Stimulated activated CD8-positive, alpha-beta memory T cell treated with anti-CD3 and anti-CD28 coated beads, Interleukin-15, amount 100 ng/mL, for 4 hours (primary cell): ENCODE results near the gene PPP1R3A.
"Not testable (repeated sequence)": the region's sequence is repeated elsewhere in the genome, so short reads cannot be mapped to it uniquely, and the experiment has no call there.

Experiments used
- DNase-seq, 2 donors: peaks; one replicate each; pipeline ENCODE4 v3.0.0-alpha.2; 2020; ENCODE audit warnings: low read depth in 2 of 2

Gene PPP1R3A

GRCh38 chr7:113918946-113919345, at the start of gene PPP1R3A:
Gene PPP1R3A (minus strand): TSS chr7:113919009. CDS start chr7:113918996, 13 bp downstream.
- DNase-seq, result no peak

DNA sequence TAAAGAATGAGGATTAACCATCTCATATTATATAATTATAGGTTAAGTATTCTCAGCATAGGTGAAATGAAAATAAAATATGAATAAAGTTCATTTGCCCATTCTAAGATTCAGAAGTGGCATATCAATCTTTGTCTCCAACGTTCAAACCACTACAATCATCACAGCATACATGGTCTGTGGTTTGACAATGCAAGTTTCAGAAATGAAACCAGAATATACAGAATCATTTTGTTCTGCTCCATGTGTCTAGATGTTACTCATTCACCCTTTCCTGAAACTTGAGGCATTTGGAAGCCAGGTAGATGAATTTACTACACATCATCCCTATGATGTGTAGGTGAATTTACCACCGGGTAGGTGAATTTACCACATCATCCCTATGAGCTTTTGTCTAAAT, 44.5 kb upstream of the PPP1R3A start:
- DNase-seq, result no peak

DNA sequence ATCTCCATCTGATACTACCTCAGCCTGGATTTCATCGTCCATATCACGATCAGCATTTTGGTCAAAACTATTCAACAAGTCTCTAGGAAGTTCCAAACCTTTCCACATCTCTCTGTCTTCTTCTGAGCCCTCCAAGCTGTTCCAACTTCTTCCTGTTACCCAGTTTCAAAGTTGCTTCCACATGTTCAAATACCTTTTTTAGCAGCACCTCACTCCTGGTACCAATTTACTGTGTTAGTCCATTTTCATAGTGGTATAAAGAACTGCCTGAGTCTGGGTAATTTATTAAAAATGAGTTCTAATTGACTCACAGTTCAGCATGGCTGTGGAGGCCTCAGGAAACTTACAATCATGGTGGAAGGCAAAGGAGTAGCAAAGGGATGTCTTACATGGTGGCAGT, 41.1 kb upstream of the PPP1R3A start:
- DNase-seq, result no peak

DNA sequence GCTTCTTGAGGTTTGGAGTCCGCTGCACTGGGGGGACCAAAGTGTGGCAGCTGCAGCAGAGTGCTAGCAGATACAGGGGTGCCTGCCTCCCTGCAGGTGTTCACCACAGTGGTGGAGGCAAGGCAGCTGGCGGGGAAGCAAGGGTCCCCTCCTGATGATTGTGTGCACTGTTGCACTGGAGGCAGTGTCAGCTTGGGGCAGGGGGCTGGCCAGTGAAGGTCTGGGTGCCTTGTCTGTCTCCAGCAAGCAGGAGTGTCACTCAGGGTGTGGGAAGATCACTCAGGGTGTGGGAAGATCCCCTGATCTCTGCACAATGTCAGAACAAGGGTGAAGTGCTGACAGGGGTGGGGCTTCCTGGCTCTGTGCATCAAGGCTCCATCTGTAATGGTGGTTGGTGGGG, 36.3 kb upstream of the PPP1R3A start:
- DNase-seq, result no peak

- DNase-seq, result no peak
Observed at GRCh38 chr7:113953553-113953952, 34.7 kb upstream of the PPP1R3A start.

- no peak for DNase-seq
Observed at GRCh38 chr7:113945018-113945938, 26.5 kb upstream of the PPP1R3A start.

DNA sequence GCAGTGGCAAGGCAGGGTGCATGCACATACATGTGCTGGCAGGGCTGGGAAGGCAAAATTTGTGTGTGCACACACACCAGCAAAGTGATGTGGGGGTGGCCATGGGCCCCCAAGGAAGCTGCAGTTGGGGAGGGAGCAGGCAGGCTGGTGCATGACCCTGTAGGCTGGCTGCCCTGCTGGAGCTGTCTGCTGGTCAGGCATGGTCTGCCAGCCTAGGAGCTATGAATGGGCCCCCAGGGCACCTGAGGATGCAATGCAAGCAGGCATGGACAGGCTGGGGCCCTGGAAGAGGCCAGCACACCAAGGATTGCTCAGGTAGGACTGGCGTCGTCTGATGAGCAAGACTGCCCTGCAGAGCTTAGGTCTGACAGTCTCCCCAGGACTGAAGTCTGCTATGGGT, 18.2 kb upstream of the PPP1R3A start:
- DNase-seq, result no peak

GRCh38 chr7:113936535-113936934, 17.7 kb upstream of the PPP1R3A start:
- DNase-seq, result no peak

DNA sequence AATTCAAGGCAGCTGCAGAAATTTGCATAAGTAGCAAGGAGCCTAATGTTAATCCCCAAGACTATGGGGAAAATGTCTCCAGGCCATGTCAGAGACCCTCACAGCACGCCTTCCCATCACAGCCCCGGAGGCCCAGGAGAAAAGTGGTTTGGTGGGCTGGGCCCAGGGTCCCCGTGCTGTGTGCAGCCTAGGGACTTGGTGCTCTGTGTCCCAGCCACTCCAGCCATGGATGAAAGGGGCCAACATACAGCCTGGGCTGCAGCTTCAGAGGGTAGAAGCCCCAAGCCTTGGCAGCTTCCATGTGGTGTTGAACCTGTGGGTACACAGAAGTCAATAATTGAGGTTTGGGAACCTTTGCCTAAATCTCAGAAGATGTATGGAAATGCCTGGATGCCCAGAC, 10.6 kb upstream of the PPP1R3A start:
- not testable (repeated sequence) for DNase-seq

- no peak for DNase-seq
Observed at GRCh38 chr7:113928112-113928511, 9.3 kb upstream of the PPP1R3A start.

- no peak for DNase-seq
Observed at GRCh38 chr7:113922049-113922448, 3.2 kb upstream of the PPP1R3A start.

DNA sequence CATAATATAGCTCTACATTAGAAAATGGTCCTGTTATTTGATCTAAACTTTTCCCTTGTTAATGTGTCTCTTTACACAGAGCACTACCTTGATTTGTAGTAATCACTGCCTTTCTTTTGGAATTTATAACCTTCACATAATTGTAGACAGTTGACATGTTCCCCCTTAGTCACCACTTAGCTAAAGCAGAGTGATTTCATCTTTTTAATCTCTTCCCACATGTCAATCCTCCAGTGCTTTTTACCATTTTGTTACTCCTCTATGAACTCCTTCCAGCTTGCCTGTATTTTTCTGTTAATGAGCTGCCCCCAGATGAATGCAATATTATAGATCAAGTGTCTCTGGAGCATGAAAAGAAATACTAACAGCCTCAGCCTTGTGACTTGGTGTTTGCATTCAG, 2.6 kb upstream of the PPP1R3A start:
- DNase-seq, result no peak

GRCh38 chr7:113917840-113918239, 969 bp downstream of the PPP1R3A start:
- no peak for DNase-seq

DNA sequence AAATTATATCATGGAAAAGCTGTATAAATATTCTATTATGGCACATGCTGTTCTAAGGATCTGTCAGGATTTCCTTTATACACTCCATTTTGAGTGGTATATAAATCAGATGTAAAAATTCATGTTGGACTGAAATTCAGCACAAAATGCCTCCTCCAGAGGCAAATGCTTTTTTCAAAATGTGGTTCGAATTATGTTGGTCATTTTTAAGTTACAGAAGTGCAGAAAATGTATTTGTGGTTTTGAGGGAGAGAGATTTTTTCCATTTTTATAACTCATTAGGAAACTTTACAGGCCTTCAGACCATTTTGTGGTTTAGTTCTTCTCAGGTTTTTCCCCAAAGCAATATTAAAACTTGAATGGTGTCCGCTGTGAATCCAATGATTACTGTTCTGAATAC, 2.9 kb downstream of the PPP1R3A start:
- DNase-seq, result no peak

GRCh38 chr7:113912876-113913275, 5.9 kb downstream of the PPP1R3A start:
- no peak for DNase-seq

- no peak for DNase-seq
Observed at GRCh38 chr7:113907617-113908016, 11.2 kb downstream of the PPP1R3A start.

DNA sequence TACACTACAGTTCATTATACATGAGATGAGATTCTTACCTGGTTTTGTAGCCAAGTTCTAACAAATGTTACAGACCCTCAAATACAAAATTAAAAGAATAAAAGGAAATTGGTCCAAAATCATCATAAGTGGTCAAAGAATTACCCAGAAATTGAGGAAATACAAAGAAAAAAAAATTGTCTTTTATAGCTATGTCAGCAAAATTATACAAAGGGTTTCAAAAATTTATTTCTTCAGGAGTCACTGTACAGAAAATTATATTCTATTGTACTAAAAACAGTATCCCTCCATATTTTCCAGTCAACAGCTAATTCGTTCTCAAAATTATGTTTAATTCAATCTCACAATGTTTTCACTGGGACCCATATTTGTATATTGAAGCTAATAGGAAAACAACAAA, 14.3 kb downstream of the PPP1R3A start:
- DNase-seq, result no peak

- no peak for DNase-seq
Observed at GRCh38 chr7:113892818-113893217, 26.0 kb downstream of the PPP1R3A start.

DNA sequence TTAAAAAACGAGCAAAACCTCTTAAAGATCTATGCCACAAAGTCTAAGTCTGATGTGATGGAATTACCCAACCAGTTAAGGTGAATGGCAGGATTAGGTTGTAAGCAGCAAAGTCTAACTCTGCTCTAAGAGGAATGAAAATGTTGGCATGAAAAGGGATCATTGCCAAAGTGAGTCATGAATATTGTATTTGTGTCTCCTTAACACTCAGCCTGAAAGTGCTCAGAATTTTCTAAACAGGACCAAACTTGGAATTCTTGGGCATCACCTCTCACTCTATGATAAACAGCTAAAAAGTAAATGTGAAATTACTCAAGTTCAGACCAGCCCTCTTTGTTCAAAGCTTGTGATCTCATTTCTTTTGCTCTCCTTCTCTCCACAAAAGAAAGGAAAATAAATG, 27.0 kb downstream of the PPP1R3A start:
- no peak for DNase-seq

DNA sequence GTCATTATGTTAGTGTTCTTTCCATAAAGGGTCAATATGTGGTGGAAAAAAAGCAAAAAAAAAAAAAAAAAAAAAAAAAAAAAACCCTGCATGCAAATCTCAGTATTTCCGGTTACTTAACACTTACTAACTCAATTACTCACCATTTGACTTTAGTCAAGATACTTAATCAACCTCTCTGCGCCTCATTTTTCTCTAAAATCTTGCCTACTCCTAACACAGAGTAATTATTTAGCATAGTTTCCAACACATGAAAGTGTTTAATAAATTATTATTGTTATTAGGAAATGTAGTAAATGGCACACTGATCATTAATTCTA, 27.8 kb downstream of the PPP1R3A start:
- DNase-seq, result no peak

DNA sequence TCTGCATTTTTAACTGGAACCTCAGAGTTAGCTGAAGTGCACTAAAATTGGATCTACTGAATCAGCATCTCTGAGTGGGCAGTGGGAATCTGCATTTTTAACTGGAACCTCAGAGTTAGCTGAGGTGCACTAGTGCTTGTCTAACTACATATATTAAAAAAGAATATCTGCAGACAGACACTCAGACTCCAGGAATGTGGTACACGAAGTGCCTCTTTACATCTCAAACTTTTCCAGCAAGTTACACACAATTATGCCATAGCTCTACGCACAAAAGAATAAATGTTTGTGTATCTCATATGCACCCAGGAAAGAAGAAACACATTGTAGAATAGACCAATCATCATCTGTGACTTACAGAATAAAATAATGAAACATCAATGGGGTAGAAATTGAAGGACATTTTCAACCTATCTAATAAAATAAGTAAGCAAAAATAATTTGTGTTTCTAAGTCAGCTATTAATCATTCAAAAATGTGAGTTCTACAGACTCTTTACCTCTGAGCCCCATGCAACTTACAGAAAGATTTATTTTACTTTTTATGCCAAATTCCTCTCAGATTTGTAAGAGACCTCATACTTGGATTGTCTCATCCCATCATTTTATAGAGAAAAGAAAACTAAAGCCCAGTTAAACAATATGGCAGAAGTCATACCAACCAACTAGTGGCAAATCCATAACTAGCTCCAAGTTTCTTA, 28.3 kb downstream of the PPP1R3A start:
- no peak for DNase-seq

GRCh38 chr7:113883096-113883495, 35.7 kb downstream of the PPP1R3A start:
- DNase-seq, result no peak

DNA sequence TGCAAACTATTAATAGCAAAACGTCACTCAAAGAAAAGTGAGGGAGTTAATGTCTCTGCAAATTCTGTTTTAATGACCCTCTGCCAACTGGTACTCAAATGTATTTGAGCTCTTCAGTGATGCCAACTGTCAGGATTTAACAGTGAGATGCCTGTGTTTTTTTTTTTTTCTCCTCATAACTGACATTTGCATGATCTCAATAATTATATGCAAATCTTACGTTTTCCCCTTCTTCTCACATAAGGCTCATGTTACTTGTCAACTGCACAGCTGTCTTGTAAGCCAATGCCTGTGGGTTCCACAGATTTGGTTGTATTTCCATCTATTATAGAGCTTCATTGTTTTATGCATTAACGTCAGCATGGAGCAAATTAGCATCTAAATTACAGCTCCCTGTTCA, 38.2 kb downstream of the PPP1R3A start:
- no peak for DNase-seq
